Activated naive CD4-positive, alpha-beta T cell treated with anti-CD3 and anti-CD28 coated beads, Interleukin-2, amount 50 U/mL, for 72 hours (primary cell): Measurements from ENCODE around the gene TUB. TPM values are rescaled to one million over a fixed set of nuclear protein-coding genes. Genes with fewer than 3 reads are reported as not detected.
A peak's percentile ranks its signal among the peaks of the same experiment; 100 is the strongest.

Source experiments
- ATAC-seq, 2 donors: fragments of 150-1000 bp; cut with Tn5 transposase; 2 replicates each; pipeline ENCODE4 v1.10.0; 2021; ENCODE audit warnings: mild to moderate bottlenecking in 2 of 2, moderate library complexity in 2 of 2
- DNase-seq, 2 donors: peaks; one replicate each; pipeline ENCODE4 v3.0.0; 2021 to 2022; ENCODE audit warnings: low spot score in 2 of 2
- H3K27ac Mint-ChIP-seq, 2 donors: one replicate each; pipeline ENCODE4 v1.8.0; 2022; ENCODE audit warnings: mild to moderate bottlenecking in 2 of 2, mixed read lengths in 2 of 2
- H3K36me3 Mint-ChIP-seq, 2 donors: one replicate each; pipeline ENCODE4 v1.8.0; 2022; ENCODE audit warnings: mixed read lengths in 2 of 2
- H3K9me3 Mint-ChIP-seq, 2 donors: one replicate each; pipeline ENCODE4 v1.8.0; 2022; ENCODE audit warnings: mixed read lengths in 2 of 2
- total RNA-seq, 2 donors: library from RNA; stranded (reverse); gene quantifications; one replicate each; pipeline ENCODE4 v1.2.3, GENCODE V29; 2022

Gene TUB
- total RNA-seq, 2 donors from 2014 or later: 0.07 to 0.41 TPM

DNA sequence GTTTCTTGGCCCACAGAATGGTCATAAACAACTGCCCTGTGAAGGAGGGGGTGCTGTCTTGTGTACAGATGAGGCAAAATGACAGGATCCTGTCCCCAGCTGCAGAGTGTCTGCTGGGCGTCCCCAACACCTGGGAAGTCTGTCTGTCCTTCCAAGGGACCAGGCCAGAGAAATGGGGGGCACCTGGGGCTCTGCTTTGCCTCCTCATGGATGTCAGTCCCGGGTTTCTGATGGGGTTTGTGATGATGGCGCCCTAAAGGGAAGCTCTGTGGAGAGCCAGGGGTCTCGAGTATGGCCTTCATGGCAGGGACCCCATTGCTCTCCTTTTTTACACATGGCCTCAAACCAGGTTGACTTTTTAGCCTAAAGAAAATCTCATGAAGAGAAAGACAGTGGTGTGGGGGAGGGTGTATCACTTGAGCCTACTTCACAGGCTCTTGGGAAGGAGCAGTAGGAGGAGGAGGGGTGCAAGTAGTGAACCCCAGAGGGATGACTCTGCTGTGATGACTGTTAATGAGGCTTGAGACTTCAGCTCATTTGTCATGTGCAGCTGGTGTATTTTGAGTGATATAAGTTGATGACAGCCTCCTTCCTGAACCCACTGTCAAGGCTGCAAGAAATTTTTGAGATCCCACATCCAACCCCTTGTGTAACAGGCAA is 40.6 kb upstream of the TUB start:
- Mint-ChIP-seq H3K36me3 (no peaks in the 10 kb centered on the region), H3K27ac (no peak overlapping the region), H3K9me3 (no peaks in the 10 kb centered on the region)
- no peak for ATAC-seq
- DNase-seq: no peak

DNA sequence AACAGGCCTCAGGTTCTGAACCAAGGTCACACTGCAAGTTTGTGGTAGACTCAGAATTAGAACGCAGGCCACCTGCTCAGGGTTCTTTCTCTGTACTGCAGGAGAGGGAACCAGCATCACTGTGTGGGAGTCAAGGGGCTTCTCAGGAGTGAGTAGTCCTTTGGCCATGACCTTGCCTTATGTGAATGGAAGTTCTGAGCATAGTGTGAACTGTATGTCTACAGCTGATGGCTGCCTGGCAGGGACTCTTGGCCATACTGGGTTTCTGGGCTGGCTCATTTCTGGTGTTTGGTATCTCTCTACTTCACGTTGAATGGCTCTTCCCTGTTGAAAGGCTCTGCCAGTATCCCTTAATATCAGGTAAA is 40.1 kb upstream of the TUB start:
- Mint-ChIP-seq H3K27ac (no peak overlapping the region), H3K36me3 (no peaks in the 10 kb centered on the region), H3K9me3 (no peaks in the 10 kb centered on the region)
- DNase-seq (no peak), ATAC-seq (no peak)

GRCh38 chr11:8041576-8041975 is 39.4 kb upstream of the TUB start:
- ATAC-seq: no peak
- DNase-seq: no peak
- H3K9me3 Mint-ChIP-seq: no peaks in the 10 kb centered on the region
- H3K27ac Mint-ChIP-seq: no peak overlapping the region
- H3K36me3 Mint-ChIP-seq: no peaks in the 10 kb centered on the region

DNA sequence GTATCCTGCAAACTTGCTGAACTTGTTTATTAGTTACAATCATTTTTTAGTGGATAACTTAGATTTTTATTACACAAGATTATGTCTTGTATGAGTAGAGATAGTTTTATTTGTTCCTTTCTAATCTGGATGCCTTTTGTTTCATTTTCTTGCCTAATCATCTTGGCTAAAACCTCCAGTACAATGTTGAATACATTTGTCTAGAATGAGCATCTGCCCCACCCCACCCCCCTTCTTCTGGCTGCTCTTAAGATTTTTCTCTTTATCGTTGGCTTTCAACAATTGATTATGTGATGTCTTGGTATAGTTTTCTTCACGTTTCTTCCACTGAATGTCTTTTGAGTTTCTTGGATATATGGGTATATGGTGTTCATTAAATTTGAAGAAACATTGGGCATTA is 37.3 kb upstream of the TUB start:
- Mint-ChIP-seq H3K36me3 (no peaks in the 10 kb centered on the region), H3K27ac (no peak overlapping the region), H3K9me3 (no peaks in the 10 kb centered on the region)
- DNase-seq (no peak), ATAC-seq (no peak)

DNA sequence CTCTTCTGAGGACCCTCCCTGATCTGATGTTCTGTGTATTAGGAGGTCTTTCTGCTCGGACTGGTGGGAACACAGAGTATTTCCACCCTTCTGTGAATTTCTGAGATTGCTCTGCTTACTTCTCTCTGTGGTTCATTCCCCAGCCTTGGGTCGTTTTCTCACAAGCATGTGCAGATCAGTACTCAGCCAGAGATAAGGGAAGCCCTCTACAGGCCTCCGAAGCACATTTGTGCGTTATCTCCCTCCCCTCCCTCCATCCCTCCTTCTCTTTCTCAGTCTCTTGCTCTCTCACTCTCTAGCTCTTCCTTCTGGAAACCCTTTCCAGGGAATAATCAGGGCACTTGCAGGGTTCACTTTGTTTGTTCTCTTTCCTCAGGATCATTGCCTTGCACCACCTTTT is 35.2 kb upstream of the TUB start:
- no peak for ATAC-seq
- no peak for DNase-seq
- no peaks in the 10 kb centered on the region for H3K9me3 Mint-ChIP-seq
- H3K27ac Mint-ChIP-seq: no peak overlapping the region
- H3K36me3 Mint-ChIP-seq: no peaks in the 10 kb centered on the region

- Mint-ChIP-seq H3K27ac (no peak overlapping the region), H3K36me3 (no peaks in the 10 kb centered on the region), H3K9me3 (no peaks in the 10 kb centered on the region)
- DNase-seq (no peak), ATAC-seq (no peak)
Observed at GRCh38 chr11:8047382-8047781, 33.6 kb upstream of the TUB start.

GRCh38 chr11:8049084-8049483 is 31.9 kb upstream of the TUB start:
- Mint-ChIP-seq H3K36me3 (no peaks in the 10 kb centered on the region), H3K9me3 (no peaks in the 10 kb centered on the region), H3K27ac (no peak overlapping the region)
- DNase-seq (no peak), ATAC-seq (no peak)

DNA sequence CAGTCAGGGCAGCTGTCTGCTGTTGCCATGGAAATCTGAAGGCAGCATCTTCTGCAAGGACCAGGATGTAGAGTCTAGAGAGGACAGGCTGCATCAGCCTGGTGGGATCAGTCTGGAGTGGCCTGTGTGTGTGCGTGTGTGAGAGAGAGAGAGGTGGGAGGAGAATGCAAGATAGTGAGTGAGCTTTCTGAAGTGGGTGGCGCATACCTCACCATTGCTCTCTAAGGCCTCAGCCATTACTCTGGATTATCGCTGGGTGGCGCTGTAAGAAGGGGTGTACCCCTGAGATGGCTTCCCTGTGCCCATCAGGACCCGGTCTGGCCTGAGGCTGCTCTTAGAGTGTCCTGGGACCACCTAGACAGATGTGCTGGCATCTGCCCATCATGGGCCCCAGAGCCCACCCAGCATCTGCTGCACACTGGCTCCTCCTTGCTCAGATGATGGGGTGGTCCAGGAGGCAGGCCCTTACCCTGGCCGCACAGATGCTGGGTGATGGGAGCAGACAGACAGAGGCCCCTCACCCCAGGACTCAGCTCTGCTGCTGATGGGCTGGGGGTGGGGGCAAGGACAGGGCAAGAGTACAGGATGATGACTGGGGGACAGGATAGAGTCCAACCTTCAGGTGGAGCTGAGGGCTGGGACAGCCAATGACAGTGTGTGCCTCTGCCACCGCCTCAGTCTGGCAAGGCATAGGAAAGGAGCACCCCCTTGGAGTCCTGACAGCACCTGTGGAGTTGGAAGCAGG is 25.7 kb upstream of the TUB start:
- no peaks in the 10 kb centered on the region for H3K36me3 Mint-ChIP-seq
- H3K9me3 Mint-ChIP-seq: no peaks in the 10 kb centered on the region
- DNase-seq (peak in 1 of 2 donors; percentile 35), ATAC-seq (peak in 1 of 2 donors; percentile 24)
- H3K27ac Mint-ChIP-seq: no peak overlapping the region

DNA sequence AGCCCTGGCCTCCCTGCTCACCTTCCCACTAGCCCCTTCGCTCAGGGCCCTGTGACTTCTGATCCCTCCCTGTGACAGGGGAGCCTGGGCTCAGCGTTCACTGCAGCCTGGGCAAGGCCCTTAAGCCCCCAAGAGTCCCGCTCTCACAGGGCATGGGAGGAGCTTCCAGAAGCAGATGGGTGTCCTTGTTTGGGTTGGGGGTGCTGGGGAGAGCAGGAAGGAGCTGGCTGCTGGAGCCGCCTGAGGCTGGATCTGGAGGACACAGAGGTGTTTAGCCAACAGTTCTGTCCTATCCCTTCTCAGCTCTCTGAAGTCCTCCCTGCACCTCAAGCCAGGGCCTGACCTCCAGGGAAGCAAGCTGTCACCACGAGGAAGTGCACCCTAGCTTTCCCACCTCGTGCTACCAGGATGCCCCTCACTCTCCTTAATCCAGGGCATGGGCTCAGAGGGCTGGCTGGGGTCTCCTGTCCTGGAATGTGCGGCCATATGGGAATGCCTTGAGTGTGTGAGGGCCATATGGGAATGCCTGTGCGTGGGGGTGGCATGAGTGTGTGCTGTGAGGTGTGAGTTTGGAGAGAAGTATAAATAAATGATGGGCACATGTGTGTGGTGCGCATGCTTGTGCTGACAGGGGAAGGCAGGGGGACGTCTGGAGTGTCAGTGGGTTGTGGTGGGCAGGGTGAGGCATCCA is 25.0 kb upstream of the TUB start:
- Mint-ChIP-seq H3K27ac (no peak overlapping the region), H3K36me3 (no peaks in the 10 kb centered on the region), H3K9me3 (no peaks in the 10 kb centered on the region)
- DNase-seq (peak in 1 of 2 donors; percentile 11), ATAC-seq (no peak)

DNA sequence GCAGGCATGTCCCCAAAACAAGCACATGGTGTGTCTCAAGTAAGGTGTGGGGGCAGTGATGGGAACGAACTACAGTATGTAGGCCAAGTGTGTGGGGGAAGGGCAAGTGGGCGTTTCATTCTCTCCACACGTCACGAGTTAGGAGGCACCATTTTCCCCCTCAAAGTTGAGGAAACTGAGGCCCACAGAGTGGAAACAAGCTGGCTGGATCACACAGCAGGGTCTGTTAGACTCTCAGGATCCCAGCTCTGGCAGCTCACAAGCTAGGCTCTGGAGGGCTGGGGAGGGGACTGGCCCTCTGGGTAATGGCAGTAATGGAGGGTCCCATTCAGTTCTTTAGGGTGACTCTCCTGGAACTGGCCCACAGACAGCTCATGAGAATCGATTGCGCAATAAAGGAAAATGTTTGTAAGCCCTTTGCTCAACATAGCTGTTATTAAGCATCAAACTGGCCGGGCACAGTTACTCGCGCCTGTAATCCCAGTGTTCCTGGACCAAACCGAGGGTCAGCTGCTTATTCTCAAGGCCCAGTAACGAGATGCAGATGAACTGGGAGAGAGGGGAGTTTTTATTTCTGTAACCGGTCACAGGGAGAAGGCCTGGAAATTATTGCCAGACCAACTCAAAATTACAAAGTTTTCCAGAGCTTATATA is 24.1 kb upstream of the TUB start:
- ATAC-seq: no peak
- peak in 1 of 2 donors; percentile 16 for DNase-seq
- Mint-ChIP-seq H3K27ac (no peak overlapping the region), H3K9me3 (no peaks in the 10 kb centered on the region), H3K36me3 (no peaks in the 10 kb centered on the region)

- ATAC-seq (no peak), DNase-seq (no peak)
- no peaks in the 10 kb centered on the region for H3K9me3 Mint-ChIP-seq
- no peak overlapping the region for H3K27ac Mint-ChIP-seq
- no peaks in the 10 kb centered on the region for H3K36me3 Mint-ChIP-seq
Observed at GRCh38 chr11:8058216-8058615, 22.8 kb upstream of the TUB start.

GRCh38 chr11:8059030-8059429 is 22.0 kb upstream of the TUB start:
- DNase-seq: no peak
- Mint-ChIP-seq H3K27ac (peak overlapping the region in 1 of 2 donors; percentile 10), H3K9me3 (no peaks in the 10 kb centered on the region), H3K36me3 (no peaks in the 10 kb centered on the region)
- no peak for ATAC-seq

DNA sequence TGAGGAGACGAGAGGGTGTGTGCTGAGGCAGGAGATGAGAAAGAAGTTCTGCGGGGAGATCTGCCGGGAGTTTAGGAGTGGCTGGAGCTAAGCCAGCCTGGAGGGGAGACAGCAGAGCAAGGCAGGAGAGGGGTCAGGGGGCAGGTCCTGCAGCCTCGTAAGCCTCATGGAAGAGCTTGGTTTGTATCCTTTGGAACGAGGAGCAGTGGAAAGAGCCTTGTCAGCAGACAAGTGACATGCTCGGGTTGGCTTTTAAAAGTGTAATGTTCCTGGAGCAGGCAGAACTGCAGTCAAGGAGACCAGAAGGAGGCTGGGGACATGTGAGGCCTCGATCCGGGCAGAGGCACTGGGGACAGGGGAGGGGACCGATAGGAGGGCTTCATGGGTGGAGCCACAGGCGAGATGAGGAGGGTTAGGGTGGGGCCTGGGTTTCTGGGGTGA is 21.4 kb upstream of the TUB start:
- Mint-ChIP-seq H3K36me3 (no peaks in the 10 kb centered on the region), H3K9me3 (no peaks in the 10 kb centered on the region), H3K27ac (peak overlapping the region in 1 of 2 donors; percentile 86)
- DNase-seq (peak in 1 of 2 donors; percentile 37), ATAC-seq (no peak)

- no peak for ATAC-seq
- H3K9me3 Mint-ChIP-seq: no peaks in the 10 kb centered on the region
- H3K27ac Mint-ChIP-seq: no peak overlapping the region
- DNase-seq: peak in 1 of 2 donors; percentile 47
- H3K36me3 Mint-ChIP-seq: no peaks in the 10 kb centered on the region
Observed at GRCh38 chr11:8060146-8060719, 20.8 kb upstream of the TUB start.

DNA sequence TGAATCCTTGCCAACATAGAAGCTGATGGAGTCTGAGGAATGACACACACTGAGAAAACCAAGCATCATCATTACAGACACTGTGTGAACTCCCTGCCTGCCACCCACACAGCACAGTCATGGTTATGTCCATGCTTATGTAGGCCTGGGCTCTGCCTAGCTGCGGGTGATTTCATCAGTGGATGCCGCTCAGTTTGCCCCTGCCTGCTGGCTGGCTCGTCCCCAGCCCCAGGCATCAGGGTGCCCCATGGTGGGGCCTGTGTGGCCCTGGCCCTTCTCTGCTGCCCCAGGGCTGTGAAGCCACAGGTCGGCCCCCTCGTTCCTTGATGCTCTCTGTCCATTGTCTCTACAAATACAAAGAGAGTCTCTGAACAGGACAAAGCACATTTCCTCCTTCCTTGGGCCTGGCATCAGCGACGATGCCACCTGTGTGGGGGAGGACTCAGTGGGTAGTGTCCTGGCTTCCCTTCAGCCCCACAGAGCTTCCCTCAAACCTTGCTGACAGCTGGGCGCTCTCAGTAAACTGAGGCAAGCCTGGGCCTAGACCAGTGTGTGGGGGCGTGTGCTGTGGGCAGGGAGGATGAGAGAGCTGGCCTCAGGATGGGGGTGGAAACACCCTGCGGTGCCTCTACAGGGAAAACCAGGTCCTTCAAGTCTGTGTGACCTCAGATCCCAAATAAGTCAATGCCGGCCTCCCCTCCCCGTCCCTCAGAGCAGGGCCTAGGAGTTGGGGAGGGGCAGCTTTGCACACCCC is 20.0 kb upstream of the TUB start:
- Mint-ChIP-seq H3K9me3 (no peaks in the 10 kb centered on the region), H3K36me3 (no peaks in the 10 kb centered on the region), H3K27ac (no peak overlapping the region)
- peak in 1 of 2 donors; percentile 32 for ATAC-seq
- DNase-seq: peak in 1 of 2 donors; percentile 43
